ENCODE measurements around the gene PTPN3. TPM values are rescaled to one million over a fixed set of nuclear protein-coding genes. Genes with fewer than 3 reads are reported as not detected.

The PTPN3 gene
- total RNA-seq, 1 experiment from 2014 or later, result 20.8 TPM

DNA sequence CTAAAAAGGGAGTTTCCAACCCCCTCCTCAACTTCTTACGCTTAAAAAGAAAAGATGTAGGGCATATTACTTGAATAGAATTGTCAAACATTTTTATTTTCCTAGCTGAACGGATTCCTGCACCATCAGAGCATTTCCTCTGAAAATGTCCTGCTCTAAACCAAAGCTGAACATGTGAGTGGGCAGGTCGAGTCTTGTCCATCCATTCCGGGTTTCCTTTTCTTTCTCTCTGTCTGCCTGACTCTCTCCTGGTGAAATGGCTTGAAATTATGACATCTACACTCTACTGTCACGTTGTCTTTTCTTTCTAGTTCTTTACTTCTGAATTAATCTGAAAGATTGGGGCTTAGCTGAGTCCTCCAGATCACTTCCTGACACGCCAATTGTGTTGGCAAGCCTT, 39.2 kb upstream of the PTPN3 start:
- no peaks in the 10 kb centered on the region for H3K4me1 ChIP-seq (ENCODE audit: control insufficient read depth in 1 of 2, insufficient read depth in 2 of 2, low read length in 2 of 2)
- ATAC-seq (no peak), DNase-seq (ENCODE audit: low read depth, low spot score) (no peak)
- no peaks in the 10 kb centered on the region for H3K9me3 ChIP-seq (ENCODE audit: control insufficient read depth in 1 of 2, insufficient read depth in 1 of 2, low read depth in 1 of 2, low read length in 2 of 2)
- BruUV-seq (replicated peaks), result no TSS peak
- ChIA-PET POLR2A (no interaction called here), RAD21 (ENCODE audit: low non-redundant PET in 1 of 2, low total read pairs in 2 of 2, uncharacterized antibody in 2 of 2, unreplicated experiment in 2 of 2) (no interaction called here), CTCF (no interaction called here)
- no peak overlapping the region for H3K9ac ChIP-seq (ENCODE audit: low read length)
- no peaks in the 10 kb centered on the region for H3K79me2 ChIP-seq (ENCODE audit: insufficient read depth, low read length)
- H3K4me2 ChIP-seq (ENCODE audit: low read length), result no peak overlapping the region
- no peaks in the 10 kb centered on the region for H4K20me1 ChIP-seq (ENCODE audit: insufficient read depth)
- intact Hi-C loops (cut with micrococcal nuclease), result no loop called here
- H3K36me3 ChIP-seq (ENCODE audit: control insufficient read depth in 1 of 2, insufficient read depth in 2 of 2, low read length in 2 of 2), result no peaks in the 10 kb centered on the region
- TF ChIP-seq EZH2phosphoT487 (IDR thresholded peaks at IDR 0.05; ENCODE audit: borderline replicate concordance) (no peak), FOSL1 (IDR thresholded peaks at IDR 0.05; ENCODE audit: low read depth) (no peak), ZFX (IDR thresholded peaks at IDR 0.05) (no peak), SIN3A (IDR thresholded peaks at IDR 0.05; ENCODE audit: low read depth) (no peak), JUND (IDR thresholded peaks at IDR 0.05) (no peak), CBX3 (IDR thresholded peaks at IDR 0.05; ENCODE audit: low read depth) (no peak), POLR2AphosphoS5 (IDR thresholded peaks at IDR 0.05; ENCODE audit: low read depth, low read length) (no peak), EGR1 (IDR thresholded peaks at IDR 0.05; ENCODE audit: low read depth) (no peak), SRF (IDR thresholded peaks at IDR 0.05; ENCODE audit: low read depth) (no peak), ZNF274 (IDR thresholded peaks at IDR 0.05; ENCODE audit: low read depth, low read length) (no peak)
- TF ChIP-seq, protein P1, sequence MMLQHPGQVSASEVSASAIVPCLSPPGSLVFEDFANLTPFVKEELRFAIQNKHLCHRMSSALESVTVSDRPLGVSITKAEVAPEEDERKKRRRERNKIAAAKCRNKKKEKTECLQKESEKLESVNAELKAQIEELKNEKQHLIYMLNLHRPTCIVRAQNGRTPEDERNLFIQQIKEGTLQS (IDR thresholded peaks at IDR 0.05), result no peak
- TF ChIP-seq, protein P2, sequence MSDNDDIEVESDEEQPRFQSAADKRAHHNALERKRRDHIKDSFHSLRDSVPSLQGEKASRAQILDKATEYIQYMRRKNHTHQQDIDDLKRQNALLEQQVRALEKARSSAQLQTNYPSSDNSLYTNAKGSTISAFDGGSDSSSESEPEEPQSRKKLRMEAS (IDR thresholded peaks at IDR 0.05), result no peak
- TF ChIP-seq, protein P3, sequence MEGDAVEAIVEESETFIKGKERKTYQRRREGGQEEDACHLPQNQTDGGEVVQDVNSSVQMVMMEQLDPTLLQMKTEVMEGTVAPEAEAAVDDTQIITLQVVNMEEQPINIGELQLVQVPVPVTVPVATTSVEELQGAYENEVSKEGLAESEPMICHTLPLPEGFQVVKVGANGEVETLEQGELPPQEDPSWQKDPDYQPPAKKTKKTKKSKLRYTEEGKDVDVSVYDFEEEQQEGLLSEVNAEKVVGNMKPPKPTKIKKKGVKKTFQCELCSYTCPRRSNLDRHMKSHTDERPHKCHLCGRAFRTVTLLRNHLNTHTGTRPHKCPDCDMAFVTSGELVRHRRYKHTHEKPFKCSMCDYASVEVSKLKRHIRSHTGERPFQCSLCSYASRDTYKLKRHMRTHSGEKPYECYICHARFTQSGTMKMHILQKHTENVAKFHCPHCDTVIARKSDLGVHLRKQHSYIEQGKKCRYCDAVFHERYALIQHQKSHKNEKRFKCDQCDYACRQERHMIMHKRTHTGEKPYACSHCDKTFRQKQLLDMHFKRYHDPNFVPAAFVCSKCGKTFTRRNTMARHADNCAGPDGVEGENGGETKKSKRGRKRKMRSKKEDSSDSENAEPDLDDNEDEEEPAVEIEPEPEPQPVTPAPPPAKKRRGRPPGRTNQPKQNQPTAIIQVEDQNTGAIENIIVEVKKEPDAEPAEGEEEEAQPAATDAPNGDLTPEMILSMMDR (IDR thresholded peaks at IDR 0.05 in 2 of 3, conservative IDR thresholded peaks at IDR 0.05 in 1 of 3; ENCODE audit: borderline replicate concordance in 1 of 3, insufficient read depth in 1 of 3, low read depth in 2 of 3, low read length in 2 of 3), result no peak
- no peaks in the 10 kb centered on the region for H3K9me2 ChIP-seq (ENCODE audit: insufficient read depth)
- H3K4me3 ChIP-seq (replicated peaks in 1 of 2; ENCODE audit: low read depth in 1 of 2, low read length in 2 of 2), result no peak overlapping the region
- no peak overlapping the region for H2AFZ ChIP-seq (ENCODE audit: low read depth, low read length, poor library complexity, severe bottlenecking)
- peaks cover 32% of the 10 kb centered on the region; the same call in 1 of the 2 replicates for H3K27me3 ChIP-seq (ENCODE audit: insufficient read depth, low read length)
- no peak overlapping the region for H3K27ac ChIP-seq (ENCODE audit: low read depth, low read length)

Measured in HCT116 (cell line).